ENCODE results near the gene CHST6.
"Not testable (repeated sequence)": the region's sequence is repeated elsewhere in the genome, so short reads cannot be mapped to it uniquely, and the experiment has no call there.

Gene CHST6

DNA sequence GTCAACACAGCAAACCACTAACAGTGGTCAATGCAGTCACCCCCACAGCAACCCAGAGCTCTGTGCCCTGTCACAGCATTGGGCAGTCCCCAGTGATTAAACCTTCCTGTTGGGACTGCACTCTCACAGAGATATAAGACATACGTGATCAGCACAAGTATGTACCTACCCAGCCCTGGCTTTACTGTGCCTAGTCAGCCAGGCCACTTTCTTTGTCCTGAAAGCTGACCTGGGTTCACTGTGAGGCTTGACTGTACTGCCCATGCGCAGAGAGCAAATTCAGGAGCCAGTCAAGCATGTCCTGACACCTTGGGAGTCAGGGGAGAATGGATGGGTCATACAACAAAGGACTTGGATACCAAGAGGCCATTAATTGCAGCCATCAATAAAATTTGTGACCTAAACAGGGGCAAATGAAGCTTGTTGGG lies 19.8 kb downstream of the CHST6 start:
- peaks cover 1% of the 10 kb centered on the region for H3K4me1 Mint-ChIP-seq (ENCODE audit: low read depth)
- H3K27me3 Mint-ChIP-seq (ENCODE audit: low read depth) = no peaks in the 10 kb centered on the region
- no peaks in the 10 kb centered on the region for H3K36me3 Mint-ChIP-seq (ENCODE audit: low read depth)
- no peak overlapping the region for H3K27ac Mint-ChIP-seq
- no peaks in the 10 kb centered on the region for H3K9me3 Mint-ChIP-seq
- H3K4me3 Mint-ChIP-seq = no peak overlapping the region
- DNase-seq (ENCODE audit: low spot score) = no peak

DNA sequence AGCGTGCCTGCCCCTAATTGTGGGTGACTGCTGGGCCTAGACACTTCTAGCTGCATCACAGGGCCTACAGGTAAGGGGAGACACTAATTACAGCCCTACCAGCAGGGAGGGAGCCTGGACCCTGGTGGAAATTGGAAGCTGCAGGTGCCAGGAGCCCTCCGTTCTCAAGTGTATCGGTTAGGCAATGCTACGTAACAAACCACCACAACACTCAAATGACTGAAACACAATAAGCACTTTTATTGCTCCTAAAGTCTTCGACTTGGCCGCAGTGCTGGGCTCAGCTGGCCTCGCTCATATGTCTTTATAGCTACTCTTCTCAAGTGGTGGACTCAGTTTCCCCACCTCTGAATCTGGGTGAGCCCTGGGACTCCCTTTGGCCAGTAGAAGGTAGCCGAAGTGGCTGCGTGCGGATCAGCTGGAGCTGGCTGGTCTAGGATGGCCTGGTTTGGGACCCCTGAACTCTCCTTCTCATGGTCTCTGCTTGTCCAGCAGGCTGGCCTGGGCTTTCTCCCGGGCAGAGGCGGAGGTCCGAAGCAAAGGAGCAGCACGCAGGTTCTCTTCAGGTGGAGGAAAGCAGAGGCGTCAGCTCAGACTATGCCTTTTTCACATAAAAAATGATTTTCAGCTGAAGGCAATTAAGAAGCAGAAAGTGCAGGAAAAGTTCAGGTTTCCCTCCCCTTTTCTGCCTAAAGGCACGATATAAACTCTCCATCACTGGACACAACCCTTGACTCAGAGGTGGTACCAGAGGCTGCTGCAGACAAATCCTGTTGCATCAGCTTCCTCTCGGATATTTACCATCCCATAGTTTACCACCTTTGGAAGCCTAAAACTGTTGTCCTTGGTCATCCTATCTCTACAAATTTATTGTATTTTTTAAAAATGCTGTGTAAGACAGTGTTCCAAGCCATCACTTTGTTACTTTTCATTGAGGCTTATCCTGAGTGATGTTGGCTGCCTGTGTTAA lies 22.0 kb downstream of the CHST6 start:
- Mint-ChIP-seq H3K4me3 (no peak overlapping the region), H3K4me1 (ENCODE audit: low read depth) (peaks cover 1% of the 10 kb centered on the region), H3K9me3 (no peaks in the 10 kb centered on the region), H3K27me3 (ENCODE audit: low read depth) (no peaks in the 10 kb centered on the region), H3K27ac (no peak overlapping the region), H3K36me3 (ENCODE audit: low read depth) (no peaks in the 10 kb centered on the region)
- DNase-seq (ENCODE audit: low spot score) = no peak

DNA sequence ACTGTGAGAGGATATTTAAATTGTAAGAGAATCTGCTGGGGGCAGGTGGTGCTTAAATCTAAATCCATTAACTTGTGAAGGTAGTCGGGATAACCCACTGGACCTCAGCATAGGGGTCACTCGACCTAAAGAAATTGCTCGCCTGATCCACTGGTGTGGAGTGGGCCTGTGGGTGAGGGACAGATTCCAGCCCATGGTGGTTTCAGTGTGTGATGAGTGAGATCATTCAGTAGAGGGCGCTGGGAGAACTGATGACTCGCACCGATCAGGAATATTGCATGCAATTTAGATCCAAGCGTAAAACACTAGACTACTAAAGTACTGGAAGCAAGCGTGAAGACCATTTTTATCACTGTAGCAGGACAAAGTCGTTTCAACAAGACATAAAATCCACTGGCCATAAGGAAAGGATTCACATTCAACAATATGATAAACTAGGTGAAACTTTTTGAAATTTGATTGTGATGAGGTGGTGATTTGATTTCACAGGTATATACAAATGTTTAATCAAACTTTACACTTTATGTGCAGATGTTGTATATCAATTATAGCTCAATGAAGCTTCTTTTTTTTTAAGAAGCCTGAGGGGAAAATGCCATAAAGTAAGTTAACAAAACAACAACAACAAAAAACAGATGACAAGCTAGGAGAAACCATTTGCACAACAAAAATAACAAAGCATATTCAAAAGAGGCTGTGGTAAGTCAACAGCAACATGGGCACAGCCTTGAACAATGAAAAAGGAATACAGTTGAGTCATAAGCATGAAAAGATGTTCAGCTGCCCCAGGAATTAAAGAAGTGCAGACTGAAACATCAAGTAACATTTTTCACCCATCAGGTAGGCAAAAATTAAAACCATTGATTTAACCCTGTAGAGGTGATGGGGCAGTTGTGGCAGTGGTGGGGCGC lies 23.3 kb downstream of the CHST6 start:
- no peaks in the 10 kb centered on the region for H3K36me3 Mint-ChIP-seq (ENCODE audit: low read depth)
- H3K4me3 Mint-ChIP-seq = no peak overlapping the region
- H3K27me3 Mint-ChIP-seq (ENCODE audit: low read depth) = no peaks in the 10 kb centered on the region
- no peaks in the 10 kb centered on the region for H3K9me3 Mint-ChIP-seq
- peaks cover 1% of the 10 kb centered on the region for H3K4me1 Mint-ChIP-seq (ENCODE audit: low read depth)
- peak; percentile 31 for DNase-seq (ENCODE audit: low spot score)
- H3K27ac Mint-ChIP-seq = no peak overlapping the region

DNA sequence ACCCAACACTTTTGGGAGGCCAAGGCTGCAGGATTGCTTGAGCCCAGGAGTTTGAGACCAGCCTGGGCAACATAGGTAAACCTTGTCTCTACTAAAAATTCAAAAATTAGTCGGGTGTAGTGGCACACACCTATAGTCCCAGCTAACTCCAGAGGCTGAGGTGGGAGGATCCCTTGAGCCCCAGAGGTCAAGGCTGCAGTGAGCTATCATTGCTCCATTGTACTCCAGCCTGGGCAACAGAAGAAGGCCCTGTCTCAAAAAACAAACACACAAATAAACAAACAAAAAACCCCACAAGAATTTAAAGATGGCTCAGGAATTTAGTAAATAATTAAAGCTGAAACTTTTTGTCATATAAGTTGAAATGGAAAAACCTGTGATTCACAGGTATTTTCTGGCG lies 28.5 kb downstream of the CHST6 start:
- peaks cover 14% of the 10 kb centered on the region for H3K4me1 Mint-ChIP-seq (ENCODE audit: low read depth)
- peaks cover 2% of the 10 kb centered on the region for H3K27me3 Mint-ChIP-seq (ENCODE audit: low read depth)

DNA sequence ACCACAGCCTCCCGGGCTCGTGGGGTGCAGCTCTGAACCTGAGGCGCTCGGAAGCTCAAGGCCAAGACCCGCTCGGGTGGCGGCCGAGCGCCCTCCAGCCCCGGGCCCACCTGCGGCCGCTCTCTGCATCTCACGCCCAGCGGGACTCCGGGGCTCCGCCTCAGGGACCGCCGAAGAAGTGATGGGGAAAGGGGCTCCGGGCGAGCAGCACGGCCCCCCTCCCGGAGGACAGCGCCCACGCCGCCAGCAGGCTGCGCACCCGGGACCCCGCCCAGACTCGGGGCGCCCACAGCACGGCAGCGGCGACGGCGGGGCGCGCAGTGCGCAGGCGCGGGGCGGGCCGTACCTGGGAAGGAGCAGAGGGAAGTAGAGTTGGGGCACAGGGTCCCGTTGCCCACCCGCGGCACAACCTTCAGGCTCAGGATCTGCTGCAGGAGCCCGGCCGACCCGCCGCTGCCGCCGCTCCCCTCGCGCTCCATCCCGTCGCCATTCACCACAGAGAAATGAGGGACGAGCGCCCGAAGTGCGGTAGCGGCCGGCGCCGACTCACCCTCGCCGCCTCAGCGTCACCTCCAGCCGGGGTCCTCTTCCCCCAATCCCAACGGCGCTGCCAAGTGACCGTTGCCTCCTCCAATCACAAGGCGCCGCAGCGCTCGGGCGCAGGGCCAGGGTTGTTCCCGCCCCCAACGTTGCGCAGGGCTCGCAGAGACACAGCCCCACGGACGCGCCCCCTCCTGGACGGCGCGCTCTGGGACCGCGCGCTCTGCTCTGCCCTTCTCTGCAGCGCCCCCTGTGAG lies 30.9 kb downstream of the CHST6 start, which contains the start of gene TMEM170A:
TSS of gene TMEM170A (minus strand) at position 568 of the 797 bp plus-strand sequence. CDS start at position 479, 89 bp downstream.
- no peaks in the 10 kb centered on the region for H3K9me3 Mint-ChIP-seq
- H3K4me3 Mint-ChIP-seq = peak within 1 kb of the TSS; percentile 89
- H3K4me1 Mint-ChIP-seq (ENCODE audit: low read depth) = peaks cover 27% of the 10 kb centered on the region
- H3K27ac Mint-ChIP-seq = peak within 1 kb of the TSS; percentile 93
- H3K36me3 Mint-ChIP-seq (ENCODE audit: low read depth) = peaks cover 21% of the 10 kb centered on the region
- peak; percentile 99 for DNase-seq (ENCODE audit: low spot score)
- H3K27me3 Mint-ChIP-seq (ENCODE audit: low read depth) = peaks cover 2% of the 10 kb centered on the region

More for the DNA sequence above, 28.5 kb downstream of the CHST6 start:
- Mint-ChIP-seq H3K36me3 (ENCODE audit: low read depth) (peaks cover 8% of the 10 kb centered on the region), H3K4me3 (no peak overlapping the region), H3K9me3 (no peaks in the 10 kb centered on the region), H3K27ac (no peak overlapping the region)
- DNase-seq (ENCODE audit: low spot score) = no peak

DNA sequence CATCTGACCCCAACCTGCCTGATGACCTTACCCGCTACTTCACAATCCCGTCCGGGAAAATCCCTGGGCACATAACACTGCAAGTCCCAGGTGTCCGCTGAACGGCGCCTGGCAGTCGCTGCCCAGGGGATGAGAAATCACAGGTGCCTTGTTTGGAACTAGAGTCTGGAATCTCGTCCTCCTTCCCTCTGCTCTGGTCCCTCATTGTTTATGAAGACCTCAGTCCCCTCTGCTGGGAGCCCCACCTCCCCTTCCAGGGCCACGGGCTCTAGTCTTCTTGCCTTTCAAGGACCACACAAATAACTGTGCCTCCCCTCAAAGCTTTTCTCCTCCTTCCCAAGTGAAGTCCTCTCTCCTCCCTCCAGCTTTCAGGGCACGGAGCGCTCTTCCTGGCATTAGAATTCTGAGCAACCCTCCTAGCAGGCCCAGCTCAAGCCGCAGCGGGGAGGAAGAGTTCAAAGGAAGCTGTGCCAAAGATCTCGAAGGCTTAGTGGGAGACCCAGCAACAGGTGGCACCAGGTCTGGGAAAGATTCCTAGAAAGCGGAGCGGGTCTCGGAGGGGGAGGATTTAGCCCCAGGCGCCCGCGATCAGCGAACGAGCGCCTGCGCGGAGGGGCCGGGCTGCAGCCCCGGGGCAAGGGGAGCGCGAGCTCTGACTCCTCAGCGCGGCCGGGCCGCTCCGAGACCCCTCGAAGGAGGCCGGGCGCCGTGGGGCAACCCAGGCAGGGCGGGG lies 31.7 kb downstream of the CHST6 start:
- H3K4me1 Mint-ChIP-seq (ENCODE audit: low read depth) = peaks cover 27% of the 10 kb centered on the region
- H3K27ac Mint-ChIP-seq = peak overlapping the region; percentile 93
- H3K4me3 Mint-ChIP-seq = peak overlapping the region; percentile 89
- H3K27me3 Mint-ChIP-seq (ENCODE audit: low read depth); H3K9me3 Mint-ChIP-seq: not testable (repeated sequence)
- peaks cover 21% of the 10 kb centered on the region for H3K36me3 Mint-ChIP-seq (ENCODE audit: low read depth)
- DNase-seq (ENCODE audit: low spot score) = peak; percentile 8

DNA sequence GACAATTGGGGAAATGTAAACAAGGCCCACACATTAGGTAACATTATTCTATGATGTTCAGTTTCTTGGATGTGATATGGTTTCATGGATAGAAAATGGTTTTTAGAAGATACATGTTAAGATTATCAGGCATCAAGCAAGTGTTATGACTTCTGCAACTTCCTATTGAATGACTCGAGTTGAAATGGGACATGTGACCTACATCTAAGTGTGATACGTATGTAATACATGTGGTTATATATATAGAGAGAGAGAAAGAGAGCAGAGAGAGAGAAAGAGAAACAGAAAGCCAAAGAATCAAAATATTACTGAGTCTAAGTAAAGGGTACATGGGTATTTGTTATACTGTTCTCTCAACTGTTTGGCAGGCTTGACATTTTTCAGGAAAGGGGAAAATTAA lies 32.4 kb downstream of the CHST6 start:
- H3K27ac Mint-ChIP-seq = peak overlapping the region; percentile 93

DNA sequence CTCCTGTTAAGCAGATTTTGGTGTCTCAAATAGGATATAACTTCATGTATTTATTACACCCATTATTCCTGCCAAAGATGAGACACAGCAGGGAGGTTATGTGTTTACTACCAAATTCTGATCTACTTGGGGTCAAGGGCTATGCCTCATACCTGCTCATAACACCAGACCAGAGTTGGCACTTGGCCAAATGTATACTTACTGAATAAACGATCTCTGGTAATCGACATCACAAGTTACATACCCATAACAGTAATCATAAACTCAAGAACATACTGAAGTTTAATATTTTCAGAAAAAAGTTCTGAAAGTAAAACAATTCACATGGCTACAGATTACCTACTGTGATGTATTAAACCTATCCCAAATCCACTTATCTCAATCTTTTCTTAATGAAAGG lies 33.7 kb downstream of the CHST6 start:
- H3K27ac Mint-ChIP-seq = no peak overlapping the region
- H3K9me3 Mint-ChIP-seq = no peaks in the 10 kb centered on the region
- no peak for DNase-seq (ENCODE audit: low spot score)
- peaks cover 2% of the 10 kb centered on the region for H3K27me3 Mint-ChIP-seq (ENCODE audit: low read depth)
- peaks cover 30% of the 10 kb centered on the region for H3K4me1 Mint-ChIP-seq (ENCODE audit: low read depth)
- peaks cover 21% of the 10 kb centered on the region for H3K36me3 Mint-ChIP-seq (ENCODE audit: low read depth)
- peak overlapping the region; percentile 12 for H3K4me3 Mint-ChIP-seq

More for the DNA sequence above, 32.4 kb downstream of the CHST6 start:
- Mint-ChIP-seq H3K36me3 (ENCODE audit: low read depth) (peaks cover 21% of the 10 kb centered on the region), H3K9me3 (no peaks in the 10 kb centered on the region), H3K4me3 (peak overlapping the region; percentile 89), H3K4me1 (ENCODE audit: low read depth) (peaks cover 27% of the 10 kb centered on the region), H3K27me3 (ENCODE audit: low read depth) (peaks cover 2% of the 10 kb centered on the region)
- DNase-seq (ENCODE audit: low spot score) = no peak

DNA sequence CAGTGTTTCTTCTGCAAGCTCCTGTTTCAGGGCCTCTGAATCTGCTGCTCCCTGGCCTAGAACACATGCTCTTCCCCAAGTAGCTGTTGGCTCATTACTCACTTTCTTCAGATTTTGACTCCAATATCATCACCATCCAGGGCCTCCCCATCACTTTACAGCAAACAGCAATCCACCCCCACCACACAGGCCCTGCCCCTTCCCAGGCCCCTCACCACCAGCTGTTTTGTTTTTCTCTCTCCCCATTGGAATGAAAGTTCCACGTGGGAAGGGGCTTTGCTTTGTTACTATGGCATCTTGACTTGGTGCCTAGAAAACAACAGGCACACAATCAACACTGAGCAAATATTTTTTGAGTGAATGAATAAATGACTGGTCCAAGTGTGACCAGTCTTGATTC lies 34.8 kb downstream of the CHST6 start:
- Mint-ChIP-seq H3K27me3 (ENCODE audit: low read depth) (peaks cover 2% of the 10 kb centered on the region), H3K27ac (no peak overlapping the region), H3K4me1 (ENCODE audit: low read depth) (peaks cover 30% of the 10 kb centered on the region), H3K4me3 (no peak overlapping the region), H3K36me3 (ENCODE audit: low read depth) (peaks cover 21% of the 10 kb centered on the region), H3K9me3 (no peaks in the 10 kb centered on the region)
- DNase-seq (ENCODE audit: low spot score) = no peak

DNA sequence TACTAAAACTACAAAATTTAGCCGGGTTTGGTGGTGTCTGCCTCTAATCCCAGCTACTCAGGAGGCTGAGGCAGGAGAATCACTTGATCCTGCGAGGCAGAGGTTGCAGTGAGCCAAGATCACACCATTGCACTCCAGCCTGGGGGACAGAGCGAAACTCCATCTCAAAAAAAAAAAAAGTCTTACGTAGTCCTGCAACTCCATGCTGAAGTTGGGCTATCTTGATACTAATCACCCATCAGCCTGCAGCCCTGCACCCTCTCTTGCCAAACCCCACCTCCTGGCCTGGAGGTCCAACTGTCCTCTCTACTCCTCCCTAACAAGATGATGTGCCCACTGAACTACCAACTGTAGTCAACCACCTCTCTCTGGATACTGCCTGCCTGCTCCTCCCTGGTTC lies 35.5 kb downstream of the CHST6 start:
- Mint-ChIP-seq H3K4me1 (ENCODE audit: low read depth) (peaks cover 27% of the 10 kb centered on the region), H3K36me3 (ENCODE audit: low read depth) (peaks cover 21% of the 10 kb centered on the region), H3K9me3 (no peaks in the 10 kb centered on the region), H3K27me3 (ENCODE audit: low read depth) (no peaks in the 10 kb centered on the region), H3K4me3 (no peak overlapping the region), H3K27ac (no peak overlapping the region)
- DNase-seq (ENCODE audit: low spot score) = no peak

DNA sequence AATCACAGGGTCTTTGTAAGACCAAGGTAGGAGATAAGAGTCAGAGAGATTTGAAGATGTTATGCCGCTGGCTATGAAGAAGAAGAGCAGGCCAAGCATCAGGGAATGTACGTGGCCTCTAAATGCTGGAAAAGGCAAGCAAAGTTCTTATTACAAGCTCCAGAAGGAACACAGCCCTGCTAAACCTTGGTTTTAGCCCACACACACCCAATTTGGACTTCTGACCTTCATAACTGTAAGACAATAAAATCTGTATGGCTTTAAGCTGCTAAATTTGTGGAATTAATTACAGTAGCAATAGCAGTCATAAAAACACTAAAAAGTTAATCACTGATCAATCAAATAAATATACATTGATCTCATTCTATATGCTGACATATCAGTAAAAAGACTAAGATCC lies 36.8 kb downstream of the CHST6 start:
- Mint-ChIP-seq H3K4me3 (no peak overlapping the region), H3K9me3 (no peaks in the 10 kb centered on the region), H3K27ac (no peak overlapping the region), H3K27me3 (ENCODE audit: low read depth) (no peaks in the 10 kb centered on the region), H3K4me1 (ENCODE audit: low read depth) (peaks cover 24% of the 10 kb centered on the region), H3K36me3 (ENCODE audit: low read depth) (peaks cover 19% of the 10 kb centered on the region)
- no peak for DNase-seq (ENCODE audit: low spot score)

DNA sequence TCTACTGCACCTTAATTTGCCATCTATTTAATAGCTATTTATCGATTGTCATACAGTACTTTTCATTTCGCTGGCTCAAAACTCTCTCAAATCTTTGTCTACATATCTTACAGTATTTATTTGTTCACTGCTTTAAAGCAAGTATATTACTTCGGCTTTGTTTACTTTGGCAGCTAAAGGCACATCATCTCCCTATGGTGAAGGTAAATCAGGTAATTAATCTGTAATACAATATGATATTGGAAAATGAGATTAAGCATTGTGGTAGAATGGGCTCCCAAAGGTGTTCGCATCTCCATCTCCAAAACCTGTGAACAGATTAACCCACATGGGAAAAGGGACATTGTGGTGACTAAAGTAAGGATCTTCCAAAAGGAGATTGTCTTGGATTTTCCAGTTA lies 37.2 kb downstream of the CHST6 start:
- H3K4me1 Mint-ChIP-seq (ENCODE audit: low read depth) = peaks cover 22% of the 10 kb centered on the region
- no peak overlapping the region for H3K27ac Mint-ChIP-seq
- H3K9me3 Mint-ChIP-seq = no peaks in the 10 kb centered on the region
- H3K36me3 Mint-ChIP-seq (ENCODE audit: low read depth) = peaks cover 17% of the 10 kb centered on the region
- no peak for DNase-seq (ENCODE audit: low spot score)
- H3K4me3 Mint-ChIP-seq = no peak overlapping the region
- H3K27me3 Mint-ChIP-seq (ENCODE audit: low read depth) = no peaks in the 10 kb centered on the region
